Pons (tissue), 1 donor: ENCODE results near the gene KRTAP20-4.

Source experiments
- DNase-seq: peaks from one replicate; pipeline ENCODE4 v3.0.0-alpha.2; 2016; ENCODE audit warnings: low spot score

KRTAP20-4 gene

GRCh38 chr21:30620522-30620921 is at the start of gene KRTAP20-4:
Gene KRTAP20-4 (plus strand): TSS chr21:30620627.
- no peak for DNase-seq

DNA sequence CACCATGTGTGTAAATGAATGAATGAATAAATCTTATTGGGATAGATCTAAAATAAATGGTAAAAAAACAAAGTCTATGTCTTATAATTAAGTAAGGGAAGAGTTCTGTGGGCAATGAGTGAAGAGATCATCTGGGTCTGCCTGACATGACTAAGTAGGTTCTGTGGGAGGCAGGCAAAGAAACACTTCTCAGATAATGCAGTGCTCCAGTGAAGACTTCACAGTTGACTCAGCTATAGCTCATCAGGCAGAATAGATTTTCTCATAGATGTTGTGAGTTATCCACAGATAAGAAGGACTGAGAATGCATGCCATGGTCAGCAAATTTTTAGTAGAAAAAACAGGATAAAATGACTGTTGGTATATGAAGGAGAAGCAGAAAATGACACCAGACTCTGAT is 42.7 kb upstream of the KRTAP20-4 start:
- DNase-seq = no peak

DNA sequence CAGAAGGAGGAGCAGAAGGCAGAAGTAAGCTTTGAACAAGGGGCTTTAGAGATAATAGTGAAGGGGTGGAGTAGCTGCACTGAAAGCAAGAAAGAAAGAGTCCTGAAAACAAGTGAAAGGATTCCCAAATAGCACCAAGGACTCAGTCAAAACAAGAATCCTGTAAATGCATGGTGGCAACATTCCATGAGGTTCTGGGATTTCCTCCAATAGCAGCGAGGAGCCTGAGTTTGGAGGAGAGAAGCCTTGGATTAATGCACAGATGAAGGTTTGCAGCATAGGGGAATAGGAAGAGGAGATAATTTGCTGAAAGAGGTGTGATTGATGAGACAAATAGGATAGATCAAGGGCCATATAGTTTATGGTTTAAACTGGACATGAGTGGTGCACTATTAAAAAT is 41.1 kb upstream of the KRTAP20-4 start:
- peak; percentile 30 for DNase-seq

DNA sequence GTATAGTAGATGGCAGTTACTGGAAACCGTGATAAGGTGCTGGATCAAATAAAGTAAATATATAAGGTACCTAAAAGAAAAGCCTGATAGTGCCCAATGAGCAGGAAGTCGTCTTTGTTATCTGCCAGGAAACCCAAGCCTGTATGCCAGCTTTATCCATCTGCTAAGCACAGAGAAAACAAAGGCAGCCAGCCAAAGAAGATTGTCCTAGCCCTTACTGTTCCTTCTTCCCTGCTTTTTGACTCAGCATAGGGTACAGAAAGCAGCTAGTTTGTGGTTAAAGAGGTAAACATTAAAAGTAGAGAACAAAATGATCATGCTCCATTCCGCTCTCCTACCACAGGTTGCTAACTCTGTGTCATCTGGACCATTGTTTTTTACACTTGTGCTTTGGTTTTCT is 40.3 kb upstream of the KRTAP20-4 start:
- DNase-seq = peak; percentile 19

DNA sequence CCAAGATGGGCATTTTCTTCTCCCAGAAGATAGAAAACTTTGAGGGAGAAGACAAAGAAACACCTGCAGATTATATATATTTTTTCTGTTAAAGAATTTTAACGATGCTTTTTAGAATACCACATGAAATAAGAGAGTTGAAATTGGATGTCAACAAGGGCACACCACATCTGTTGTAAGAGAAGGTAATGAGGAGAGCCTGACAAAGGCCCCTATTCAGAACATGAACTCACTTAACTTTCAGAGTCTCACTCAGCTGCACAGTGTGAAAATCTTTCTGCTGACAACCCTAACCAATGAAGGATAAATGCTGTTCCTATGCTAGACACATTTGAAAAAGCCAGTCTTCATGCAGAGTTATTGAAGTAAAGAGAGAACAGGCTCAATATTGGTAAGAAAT is 37.6 kb upstream of the KRTAP20-4 start:
- DNase-seq = no peak

DNA sequence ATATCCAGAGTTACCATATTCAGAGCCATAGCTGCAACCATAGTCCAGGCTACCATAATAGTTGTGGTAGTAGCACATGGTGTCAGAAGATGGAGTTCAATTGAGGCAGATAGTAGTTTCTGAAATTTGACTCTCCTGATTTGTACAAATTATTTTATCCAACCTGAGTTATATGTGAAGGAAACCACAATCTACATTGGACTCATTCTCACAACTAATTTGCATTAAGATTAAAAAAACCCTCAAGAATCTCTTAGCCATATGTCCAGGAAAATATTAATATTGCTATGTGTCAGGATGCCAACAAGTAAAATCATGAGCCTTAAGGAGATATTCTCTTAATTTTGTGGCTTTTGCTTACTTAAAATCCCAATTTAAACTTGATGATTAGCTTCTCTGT is 30.1 kb upstream of the KRTAP20-4 start, which contains the start of gene KRTAP22-2:
KRTAP22-2 (minus strand) TSS at position 101 of the 400 bp plus-strand sequence.
- DNase-seq = no peak

- DNase-seq = no peak
Measured at GRCh38 chr21:30592140-30592539, 28.3 kb upstream of the KRTAP20-4 start, which contains the start of gene KRTAP6-3. Gene KRTAP6-3 (plus strand): TSS chr21:30592440. CDS start chr21:30592446, 6 bp downstream.

DNA sequence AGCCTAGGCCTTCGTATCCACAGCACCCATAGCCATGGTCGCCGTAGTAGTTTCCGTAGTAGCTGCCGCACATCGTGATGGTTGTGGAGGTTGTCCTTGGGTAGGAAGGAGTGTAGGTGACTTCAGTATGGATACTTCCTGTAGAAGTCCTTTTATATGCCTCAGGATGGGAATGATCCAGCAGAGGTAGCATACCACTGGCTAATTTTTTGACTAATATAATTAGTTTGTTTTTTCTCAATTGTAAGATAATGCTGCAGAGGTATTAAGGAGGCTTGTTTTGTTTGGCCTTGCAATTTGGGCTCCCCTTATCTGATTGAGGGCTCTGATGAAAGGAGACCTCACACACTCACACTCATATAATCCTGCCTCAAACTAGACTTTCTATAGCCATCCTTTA is 21.6 kb upstream of the KRTAP20-4 start, which contains the start of gene KRTAP6-2:
KRTAP6-2 (minus strand) TSS at position 101 of the 400 bp plus-strand sequence; CDS start at position 73, 28 bp downstream.
- no peak for DNase-seq

GRCh38 chr21:30600787-30601186 is 19.6 kb upstream of the KRTAP20-4 start, which contains the start of gene KRTAP22-1:
Gene KRTAP22-1 (plus strand): TSS chr21:30601087.
- no peak for DNase-seq

- no peak for DNase-seq
Measured at GRCh38 chr21:30605968-30606367, 14.5 kb upstream of the KRTAP20-4 start.

GRCh38 chr21:30612132-30612531 is 8.3 kb upstream of the KRTAP20-4 start:
- no peak for DNase-seq

GRCh38 chr21:30613836-30614235 is 6.6 kb upstream of the KRTAP20-4 start, which contains the start of gene KRTAP6-1:
Gene KRTAP6-1 (minus strand): TSS chr21:30613930. CDS start chr21:30613904, 26 bp downstream.
- no peak for DNase-seq

DNA sequence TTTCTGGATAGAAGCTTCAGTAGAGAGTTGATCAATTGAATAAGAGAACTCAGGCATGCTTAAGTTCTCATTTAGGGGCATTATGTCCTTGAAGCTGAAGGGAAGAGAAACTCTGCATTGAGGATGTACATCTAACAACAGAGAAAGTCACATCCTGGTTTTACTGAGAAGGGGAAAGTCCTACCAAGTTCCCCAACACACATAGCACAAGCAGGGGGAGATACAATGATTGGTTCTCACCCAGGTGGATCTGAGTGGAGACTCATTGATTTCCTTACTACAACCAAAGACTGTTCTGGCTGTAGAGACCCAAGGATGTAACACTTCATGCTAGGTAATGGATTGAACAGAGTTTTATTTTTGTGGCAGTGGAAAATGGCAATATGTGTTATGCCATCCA is 5.2 kb upstream of the KRTAP20-4 start:
- DNase-seq = no peak

DNA sequence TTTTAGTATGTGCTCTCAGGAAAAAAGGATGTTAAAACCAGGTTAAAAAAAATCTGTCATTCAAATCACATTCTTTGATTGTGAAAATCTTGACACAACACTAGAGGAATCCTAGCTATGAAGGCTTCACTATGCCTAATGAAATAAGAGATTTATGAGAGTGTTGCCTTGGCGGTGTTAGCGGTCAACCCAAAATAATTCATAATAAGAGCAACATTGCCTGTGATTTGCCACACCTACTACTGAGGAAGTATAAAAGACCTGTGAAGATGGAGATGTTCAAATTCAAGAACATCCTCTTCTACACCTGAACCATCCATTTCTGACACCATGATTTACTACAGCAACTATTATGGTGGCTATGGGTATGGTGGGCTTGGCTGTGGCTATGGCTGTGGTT is 4.3 kb upstream of the KRTAP20-4 start, which contains the start of gene KRTAP20-1:
KRTAP20-1 (plus strand) TSS at position 301 of the 400 bp plus-strand sequence; CDS start at position 331, 30 bp downstream.
- DNase-seq = no peak

GRCh38 chr21:30620080-30620479 is 347 bp upstream of the KRTAP20-4 start:
- no peak for DNase-seq

GRCh38 chr21:30623362-30623761 is 2.9 kb downstream of the KRTAP20-4 start:
- DNase-seq = no peak

- no peak for DNase-seq
Measured at GRCh38 chr21:30625449-30626165, 5.2 kb downstream of the KRTAP20-4 start.

DNA sequence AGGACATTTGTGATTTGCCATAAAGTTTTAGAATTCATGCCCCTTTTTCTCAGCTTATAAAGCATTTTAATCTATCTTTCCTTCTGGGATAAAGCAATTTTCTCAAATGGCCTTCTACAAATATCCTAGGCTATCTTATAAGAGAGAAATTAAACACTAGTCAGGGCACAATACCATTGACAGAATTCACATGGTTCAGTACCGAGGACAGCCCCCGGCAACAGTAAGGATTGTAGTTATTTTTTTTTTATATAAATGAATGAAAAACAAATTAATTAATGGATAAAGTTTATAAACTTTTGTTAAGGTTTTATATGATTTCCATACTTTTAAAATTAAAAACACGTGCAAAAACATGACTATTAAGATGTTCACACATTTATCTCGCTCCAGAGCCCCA is 7.7 kb downstream of the KRTAP20-4 start:
- DNase-seq = no peak

DNA sequence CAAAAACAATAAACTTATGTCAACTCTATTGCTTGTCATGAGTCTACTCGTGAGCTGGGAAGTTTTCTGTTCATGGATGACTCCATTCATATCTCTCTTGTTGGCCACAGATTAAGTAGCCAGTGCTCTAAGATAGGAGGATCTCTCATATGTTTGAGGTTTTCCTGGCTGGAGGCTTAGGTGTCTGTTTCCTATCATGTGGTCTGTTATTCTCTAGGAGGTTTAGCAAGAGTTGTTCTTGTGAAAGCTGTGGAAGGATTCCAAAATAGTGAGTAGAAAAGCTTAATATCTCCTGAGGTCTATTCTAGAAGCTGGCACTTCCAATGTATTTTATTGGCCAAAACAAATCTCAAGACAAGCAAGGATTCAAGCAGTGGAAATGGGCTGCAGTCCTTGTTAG is 8.8 kb downstream of the KRTAP20-4 start:
- DNase-seq = no peak

DNA sequence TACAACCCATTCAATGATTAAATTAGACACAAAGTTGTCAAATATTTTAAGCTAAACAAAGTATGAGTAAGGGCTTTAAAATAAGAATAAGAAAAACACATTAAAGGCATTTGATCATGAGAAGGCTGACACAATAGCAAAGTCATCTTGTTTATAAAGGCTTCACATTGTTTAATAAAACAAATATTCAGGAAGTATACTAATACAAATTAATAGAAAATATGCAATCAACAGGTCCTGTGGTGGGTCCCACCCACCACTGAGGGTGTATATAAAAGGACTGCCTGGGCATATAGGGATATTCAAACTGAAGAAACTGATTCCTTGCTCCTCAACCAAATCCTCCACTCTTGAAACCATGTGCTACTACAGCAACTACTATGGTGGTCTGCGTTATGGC is 14.5 kb downstream of the KRTAP20-4 start, which contains the start of gene KRTAP20-2:
KRTAP20-2 (plus strand) TSS at position 301 of the 400 bp plus-strand sequence; CDS start at position 359, 58 bp downstream.
- DNase-seq = no peak

DNA sequence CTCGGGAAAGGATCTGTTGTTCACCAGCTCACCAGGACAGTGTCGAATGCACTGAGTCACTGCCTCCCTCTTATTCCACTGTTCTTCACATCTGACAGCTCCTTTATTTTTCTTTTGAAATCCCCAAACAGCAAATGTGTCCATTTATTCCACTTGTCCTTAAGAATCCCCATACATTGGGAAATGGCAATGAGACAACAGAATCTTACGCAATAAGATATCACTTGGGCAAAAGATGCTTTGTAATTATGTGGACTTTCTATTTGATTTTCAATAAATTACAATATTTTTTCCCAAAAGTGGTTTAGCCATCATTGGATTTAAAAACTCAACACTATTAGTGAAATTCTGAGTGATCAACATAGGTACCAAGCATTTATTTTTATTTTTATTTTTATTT is 18.3 kb downstream of the KRTAP20-4 start:
- no peak for DNase-seq

- DNase-seq = no peak
Measured at GRCh38 chr21:30642564-30642963, 22.1 kb downstream of the KRTAP20-4 start, which contains the start of gene KRTAP20-3. Gene KRTAP20-3 (plus strand): TSS chr21:30642864.

GRCh38 chr21:30646904-30647414 is 26.5 kb downstream of the KRTAP20-4 start:
- DNase-seq = no peak
